Measurements from ENCODE around the gene PLCB4.

PLCB4 gene

GRCh38 chr20:9062066-9062465 is 6.8 kb upstream of the PLCB4 start:
- no peaks in the 10 kb centered on the region for H3K36me3 ChIP-seq (replicated peaks in 1 of 2; ENCODE audit: control insufficient read depth in 2 of 2, insufficient read depth in 2 of 2, low read length in 2 of 2)

GRCh38 chr20:9066191-9066590 is 2.7 kb upstream of the PLCB4 start:
- Histone ChIP-seq H2BK120ac (ENCODE audit: low read depth, low read length) (no peak overlapping the region), H2BK5ac (ENCODE audit: low read length) (no peak overlapping the region), H3K27me3 (ENCODE audit: control insufficient read depth in 3 of 3, insufficient read depth in 3 of 3, low read depth in 1 of 3, low read length in 3 of 3) (no peaks in the 10 kb centered on the region), H3K4me3 (ENCODE audit: low read length in 2 of 2) (no peak overlapping the region), H3K4ac (ENCODE audit: low read length) (no peak overlapping the region), H3K4me1 (ENCODE audit: control insufficient read depth in 2 of 2, insufficient read depth in 1 of 2, low read depth in 1 of 2, low read length in 2 of 2) (peaks cover 3 to 7% of the 10 kb centered on the region in 2 donors), H3K14ac (ENCODE audit: low read length) (no peak overlapping the region), H3K36me3 (replicated peaks in 1 of 2; ENCODE audit: control insufficient read depth in 2 of 2, insufficient read depth in 2 of 2, low read length in 2 of 2) (no peaks in the 10 kb centered on the region), H3K9me3 (replicated peaks in 1 of 2; ENCODE audit: control insufficient read depth in 2 of 2, insufficient read depth in 1 of 2, low read depth in 1 of 2, low read length in 2 of 2) (no peaks in the 10 kb centered on the region), H3K23ac (ENCODE audit: low read depth, low read length, poor library complexity) (no peak overlapping the region), H2BK12ac (ENCODE audit: low read length) (no peak overlapping the region), H4K91ac (ENCODE audit: low read depth, low read length, poor library complexity) (no peak overlapping the region), H3K18ac (ENCODE audit: low read length) (no peak overlapping the region), H2BK15ac (ENCODE audit: low read length) (no peak overlapping the region), H2AFZ (ENCODE audit: low read length) (no peak overlapping the region), H3K27ac (replicated peaks; ENCODE audit: low read length) (no peak overlapping the region), H4K8ac (ENCODE audit: low read depth, low read length) (no peak overlapping the region), H3K79me1 (ENCODE audit: low read depth, low read length) (no peaks in the 10 kb centered on the region), H2AK5ac (ENCODE audit: low read depth, low read length) (no peak overlapping the region), H3K4me2 (ENCODE audit: insufficient read depth, low read length, poor library complexity, severe bottlenecking) (no peak overlapping the region), H3K9ac (ENCODE audit: low read depth, low read length, poor library complexity) (no peak overlapping the region)
- DNase-seq (ENCODE audit: low spot score): no peak
- WGBS, 2 donors (ENCODE audit: extremely low coverage in 2 of 2, insufficient read length in 2 of 2, insufficient replicate concordance in 1 of 2): no CpG with 5 or more reads among the region's 3 CpGs

More at GRCh38 chr20:9062066-9062465, 6.8 kb upstream of the PLCB4 start:
- H3K18ac ChIP-seq (ENCODE audit: low read length): no peak overlapping the region
- no peaks in the 10 kb centered on the region for H3K79me1 ChIP-seq (ENCODE audit: low read depth, low read length)
- H3K9ac ChIP-seq (ENCODE audit: low read depth, low read length, poor library complexity): no peak overlapping the region
- no peak overlapping the region for H3K4ac ChIP-seq (ENCODE audit: low read length)
- no peak overlapping the region for H3K4me3 ChIP-seq (ENCODE audit: low read length in 2 of 2)
- H2BK12ac ChIP-seq (ENCODE audit: low read length): no peak overlapping the region
- H3K9me3 ChIP-seq (replicated peaks in 1 of 2; ENCODE audit: control insufficient read depth in 2 of 2, insufficient read depth in 1 of 2, low read depth in 1 of 2, low read length in 2 of 2): no peaks in the 10 kb centered on the region
- no peak overlapping the region for H2AFZ ChIP-seq (ENCODE audit: low read length)
- H2AK5ac ChIP-seq (ENCODE audit: low read depth, low read length): no peak overlapping the region
- H3K27me3 ChIP-seq (ENCODE audit: control insufficient read depth in 3 of 3, insufficient read depth in 3 of 3, low read depth in 1 of 3, low read length in 3 of 3): no peaks in the 10 kb centered on the region
- H2BK5ac ChIP-seq (ENCODE audit: low read length): no peak overlapping the region
- no peak overlapping the region for H4K8ac ChIP-seq (ENCODE audit: low read depth, low read length)
- no CpG with 5 or more reads among the region's 2 CpGs for WGBS, 2 donors (ENCODE audit: extremely low coverage in 2 of 2, insufficient read length in 2 of 2, insufficient replicate concordance in 1 of 2)
- no peaks in the 10 kb centered on the region for H3K4me1 ChIP-seq (ENCODE audit: control insufficient read depth in 2 of 2, insufficient read depth in 1 of 2, low read depth in 1 of 2, low read length in 2 of 2)
- no peak overlapping the region for H4K91ac ChIP-seq (ENCODE audit: low read depth, low read length, poor library complexity)
- H3K23ac ChIP-seq (ENCODE audit: low read depth, low read length, poor library complexity): no peak overlapping the region
- H3K4me2 ChIP-seq (ENCODE audit: insufficient read depth, low read length, poor library complexity, severe bottlenecking): no peak overlapping the region
- H3K27ac ChIP-seq (replicated peaks; ENCODE audit: low read length): no peak overlapping the region
- no peak overlapping the region for H2BK15ac ChIP-seq (ENCODE audit: low read length)
- H2BK120ac ChIP-seq (ENCODE audit: low read depth, low read length): no peak overlapping the region
- DNase-seq (ENCODE audit: low spot score): no peak
- no peak overlapping the region for H3K14ac ChIP-seq (ENCODE audit: low read length)

GRCh38 chr20:9068233-9068801 is 570 bp upstream of the PLCB4 start:
- Histone ChIP-seq H2BK15ac (ENCODE audit: low read length) (peak overlapping the region; percentile 97), H3K9me3 (replicated peaks in 1 of 2; ENCODE audit: control insufficient read depth in 2 of 2, insufficient read depth in 1 of 2, low read depth in 1 of 2, low read length in 2 of 2) (no peaks in the 10 kb centered on the region), H2AK5ac (ENCODE audit: low read depth, low read length) (peak overlapping the region; percentile 59), H3K9ac (ENCODE audit: low read depth, low read length, poor library complexity) (peak overlapping the region; percentile 95), H2BK5ac (ENCODE audit: low read length) (peak overlapping the region; percentile 91), H4K8ac (ENCODE audit: low read depth, low read length) (no peak overlapping the region), H3K36me3 (replicated peaks in 1 of 2; ENCODE audit: control insufficient read depth in 2 of 2, insufficient read depth in 2 of 2, low read length in 2 of 2) (no peaks in the 10 kb centered on the region), H3K14ac (ENCODE audit: low read length) (peak overlapping the region; percentile 91), H3K4ac (ENCODE audit: low read length) (no peak overlapping the region), H3K79me1 (ENCODE audit: low read depth, low read length) (no peaks in the 10 kb centered on the region), H3K18ac (ENCODE audit: low read length) (peak overlapping the region; percentile 100), H2BK120ac (ENCODE audit: low read depth, low read length) (peak overlapping the region; percentile 4), H3K23ac (ENCODE audit: low read depth, low read length, poor library complexity) (peak overlapping the region; percentile 32), H2AFZ (ENCODE audit: low read length) (peak overlapping the region; percentile 78), H3K27me3 (ENCODE audit: control insufficient read depth in 3 of 3, insufficient read depth in 3 of 3, low read depth in 1 of 3, low read length in 3 of 3) (no peaks in the 10 kb centered on the region), H3K27ac (replicated peaks; ENCODE audit: low read length) (peak overlapping the region; percentile 73), H2BK12ac (ENCODE audit: low read length) (no peak overlapping the region), H3K4me1 (ENCODE audit: control insufficient read depth in 2 of 2, insufficient read depth in 1 of 2, low read depth in 1 of 2, low read length in 2 of 2) (peaks cover 5 to 13% of the 10 kb centered on the region in 2 donors), H3K4me3 (ENCODE audit: low read length in 2 of 2) (peak overlapping the region; percentile 83 to 99), H4K91ac (ENCODE audit: low read depth, low read length, poor library complexity) (no peak overlapping the region), H3K4me2 (ENCODE audit: insufficient read depth, low read length, poor library complexity, severe bottlenecking) (peak overlapping the region; percentile 95)
- DNase-seq (ENCODE audit: low spot score): peak; percentile 63
- WGBS, 2 donors (ENCODE audit: extremely low coverage in 2 of 2, insufficient read length in 2 of 2, insufficient replicate concordance in 1 of 2): no CpG with 5 or more reads among the region's 57 CpGs

- no peak overlapping the region for H3K18ac ChIP-seq (ENCODE audit: low read length)
- no peak overlapping the region for H3K4me3 ChIP-seq (ENCODE audit: low read length in 2 of 2)
- no peak for DNase-seq (ENCODE audit: low spot score)
- H3K4me2 ChIP-seq (ENCODE audit: insufficient read depth, low read length, poor library complexity, severe bottlenecking): no peak overlapping the region
- H2AK5ac ChIP-seq (ENCODE audit: low read depth, low read length): no peak overlapping the region
- no peaks in the 10 kb centered on the region for H3K79me1 ChIP-seq (ENCODE audit: low read depth, low read length)
- H3K9me3 ChIP-seq (replicated peaks in 1 of 2; ENCODE audit: control insufficient read depth in 2 of 2, insufficient read depth in 1 of 2, low read depth in 1 of 2, low read length in 2 of 2): no peaks in the 10 kb centered on the region
- no peak overlapping the region for H2BK5ac ChIP-seq (ENCODE audit: low read length)
- no peaks in the 10 kb centered on the region for H3K27me3 ChIP-seq (ENCODE audit: control insufficient read depth in 3 of 3, insufficient read depth in 3 of 3, low read depth in 1 of 3, low read length in 3 of 3)
- no peak overlapping the region for H3K23ac ChIP-seq (ENCODE audit: low read depth, low read length, poor library complexity)
- H2BK120ac ChIP-seq (ENCODE audit: low read depth, low read length): no peak overlapping the region
- H4K8ac ChIP-seq (ENCODE audit: low read depth, low read length): no peak overlapping the region
- H4K91ac ChIP-seq (ENCODE audit: low read depth, low read length, poor library complexity): no peak overlapping the region
- H3K4ac ChIP-seq (ENCODE audit: low read length): no peak overlapping the region
- 100% methylated on average over 2 of the region's 3 CpGs; no CpG with 5 or more reads in 1 of the 2 donors for WGBS, 2 donors (ENCODE audit: extremely low coverage in 2 of 2, insufficient read length in 2 of 2, insufficient replicate concordance in 1 of 2)
- no peak overlapping the region for H3K9ac ChIP-seq (ENCODE audit: low read depth, low read length, poor library complexity)
- no peak overlapping the region for H3K27ac ChIP-seq (replicated peaks; ENCODE audit: low read length)
- no peak overlapping the region for H2BK12ac ChIP-seq (ENCODE audit: low read length)
- H2AFZ ChIP-seq (ENCODE audit: low read length): no peak overlapping the region
- no peaks in the 10 kb centered on the region for H3K36me3 ChIP-seq (replicated peaks in 1 of 2; ENCODE audit: control insufficient read depth in 2 of 2, insufficient read depth in 2 of 2, low read length in 2 of 2)
- H3K14ac ChIP-seq (ENCODE audit: low read length): no peak overlapping the region
- peaks cover 5 to 13% of the 10 kb centered on the region in 2 donors for H3K4me1 ChIP-seq (ENCODE audit: control insufficient read depth in 2 of 2, insufficient read depth in 1 of 2, low read depth in 1 of 2, low read length in 2 of 2)
- no peak overlapping the region for H2BK15ac ChIP-seq (ENCODE audit: low read length)
Observed at GRCh38 chr20:9070304-9070703, 1.4 kb downstream of the PLCB4 start.
